ENCODE data around the gene PRM3.

PRM3 gene

GRCh38 chr16:11251525-11252481 lies 21.6 kb downstream of the PRM3 start:
- FAIRE-seq (no peak), DNase-seq (ENCODE audit: insufficient read length, low spot score) (no peak)
- no peak for TF ChIP-seq CTCF (IDR thresholded peaks at IDR 0.05; ENCODE audit: insufficient read depth, missing control alignments)

- no peak for TF ChIP-seq CTCF (IDR thresholded peaks at IDR 0.05; ENCODE audit: insufficient read depth, missing control alignments)
- no peak for FAIRE-seq
- no peak for DNase-seq (ENCODE audit: insufficient read length, low spot score)
These were observed 22.5 kb downstream of the PRM3 start for GRCh38 chr16:11250786-11251524.

GRCh38 chr16:11250091-11250785 lies 23.2 kb downstream of the PRM3 start:
- FAIRE-seq (no peak), DNase-seq (ENCODE audit: insufficient read length, low spot score) (no peak)
- no peak for TF ChIP-seq CTCF (IDR thresholded peaks at IDR 0.05; ENCODE audit: insufficient read depth, missing control alignments)

- TF ChIP-seq CTCF (IDR thresholded peaks at IDR 0.05; ENCODE audit: insufficient read depth, missing control alignments) = no peak
- FAIRE-seq (no peak), DNase-seq (ENCODE audit: insufficient read length, low spot score) (no peak)
These were observed 24.0 kb downstream of the PRM3 start for GRCh38 chr16:11249233-11250061.

GRCh38 chr16:11248133-11248532 lies 25.3 kb downstream of the PRM3 start:
- DNase-seq (ENCODE audit: insufficient read length, low spot score) (no peak), FAIRE-seq (no peak)
- no peak for TF ChIP-seq CTCF (IDR thresholded peaks at IDR 0.05; ENCODE audit: insufficient read depth, missing control alignments)

GRCh38 chr16:11245988-11246387 lies 27.4 kb downstream of the PRM3 start:
- FAIRE-seq = no peak
- TF ChIP-seq CTCF (IDR thresholded peaks at IDR 0.05; ENCODE audit: insufficient read depth, missing control alignments) = no peak
- no peak for DNase-seq (ENCODE audit: insufficient read length, low spot score)

All from D721Med (cell line).